ENCODE data around the gene THTPA. TPM values are rescaled to one million over a fixed set of nuclear protein-coding genes. Genes with fewer than 3 reads are reported as not detected.
A peak's percentile ranks its signal among the peaks of the same experiment; 100 is the strongest.

The THTPA gene
- total and polyA plus RNA-seq, 2 of the 13 experiments (the other 11 are each of a cell fraction or from before 2014, with no cell fraction given): 7.4 to 8.7 TPM

- Histone ChIP-seq H3K27me3 (ENCODE audit: control insufficient read depth in 1 of 2, insufficient read depth in 2 of 2, low read length in 2 of 2) (peaks cover 2 to 8% of the 10 kb centered on the region in 2 experiments; a peak in 2 of 5 replicates), H3K4me1 (ENCODE audit: insufficient read depth, low read length) (peaks cover 53% of the 10 kb centered on the region), H3K4me2 (ENCODE audit: low read depth, low read length) (peak overlapping the region; percentile 76), H2AFZ (ENCODE audit: low read length) (peak overlapping the region; percentile 11), H3K27ac (ENCODE audit: extremely low read length, insufficient read depth, low read length) (no peak overlapping the region), H4K20me1 (ENCODE audit: insufficient read depth, low read length) (no peaks in the 10 kb centered on the region), H3K9ac (ENCODE audit: insufficient read depth, low read depth, low read length) (peak overlapping the region; percentile 9; the same call in 1 of the 2 replicates), H3K9me3 (ENCODE audit: low read length) (no peaks in the 10 kb centered on the region), H3K36me3 (replicated peaks in 1 of 2; ENCODE audit: control insufficient read depth in 1 of 2, insufficient read depth in 2 of 2, low read length in 2 of 2) (no peaks in the 10 kb centered on the region), H3K4me3 (replicated peaks in 1 of 3; ENCODE audit: insufficient read depth in 1 of 3, low read depth in 2 of 3, low read length in 3 of 3) (peak overlapping the region in 1 of 3 experiments; percentile 51; a peak in 1 of 6 replicates), H3K79me2 (ENCODE audit: insufficient read depth, low read length) (no peaks in the 10 kb centered on the region)
- no peak for ATAC-seq
- no peak for FAIRE-seq
- in situ Hi-C loops (cut with HindIII; ENCODE audit: extremely low pct_ligation_motif_present, low pct_unique_long_range_greater_than_20kb) (no loop called here), intact Hi-C loops (cut with micrococcal nuclease; ENCODE audit: unreplicated experiment) (no loop called here)
- DNase-seq (ENCODE audit: low spot score): no peak
- BruUV-seq (replicated peaks): no TSS peak
- WGBS (ENCODE audit: low lambda C conversion rate): 15% methylated on average over 4 of the region's 4 CpGs
- ChIA-PET POLR2A (interaction anchor here (1.0 to 6.5 kb wide), 12 partner anchors 9 to 251 kb away, joined by 5 to 113 read pairs (median 10); partner anchors contain the start of genes DHRS2, PABPN1 and THTPA), CTCF (ENCODE audit: low intra/inter-chr PET ratio, low total read pairs) (no interaction called here)
- TF ChIP-seq ATF7 (IDR thresholded peaks at IDR 0.05): 0 out of 2 replicates have a peak, but pooled peaks have one; percentile 2
- no peak for TF ChIP-seq ATF7 (CRISPR knock-in tag; IDR thresholded peaks at IDR 0.05)
- TF ChIP-seq GATAD2A (CRISPR knock-in tag; IDR thresholded peaks at IDR 0.05): peak; percentile 10; the same call in 1 of the 2 replicates
- no peak for TF ChIP-seq KLF13 (CRISPR knock-in tag; IDR thresholded peaks at IDR 0.05)
- TF ChIP-seq BATF2 (CRISPR knock-in tag; IDR thresholded peaks at IDR 0.05): no peak
- peak; percentile 43; the same call in 1 of the 2 replicates for TF ChIP-seq ZNF572 (CRISPR knock-in tag; IDR thresholded peaks at IDR 0.05)
- 0 out of 2 replicates have a peak, but pooled peaks have one; percentile 19 for TF ChIP-seq CEBPZ (IDR thresholded peaks at IDR 0.05; ENCODE audit: low read length)
- TF ChIP-seq HBP1 (CRISPR knock-in tag; IDR thresholded peaks at IDR 0.05; ENCODE audit: low read depth): 0 out of 2 replicates have a peak, but pooled peaks have one; percentile 60
- 0 out of 2 replicates have a peak, but pooled peaks have one; percentile 9 for TF ChIP-seq SP4 (CRISPR knock-in tag; IDR thresholded peaks at IDR 0.05)
- peak; percentile 27 for TF ChIP-seq IKZF4 (CRISPR knock-in tag; IDR thresholded peaks at IDR 0.05; ENCODE audit: borderline replicate concordance, low read depth, not compliant biosample characterization)
- peak; percentile 11; the same call in 1 of the 2 replicates for TF ChIP-seq FOXA1 (IDR thresholded peaks at IDR 0.05)
- TF ChIP-seq FOXA1 (CRISPR knock-in tag; IDR thresholded peaks at IDR 0.05): no peak
- 0 out of 2 replicates have a peak, but pooled peaks have one; percentile 25 for TF ChIP-seq PBX2 (CRISPR knock-in tag; IDR thresholded peaks at IDR 0.05)
- TF ChIP-seq ARNTL (CRISPR knock-in tag; IDR thresholded peaks at IDR 0.05): no peak
- 0 out of 2 replicates have a peak, but pooled peaks have one; percentile 54 for TF ChIP-seq GTF3A (CRISPR knock-in tag; conservative IDR thresholded peaks at IDR 0.05)
- peak; percentile 25; the same call in 1 of the 2 replicates for TF ChIP-seq FOXK2 (IDR thresholded peaks at IDR 0.05)
- TF ChIP-seq ZMYM4 (CRISPR knock-in tag; IDR thresholded peaks at IDR 0.05): 0 out of 2 replicates have a peak, but pooled peaks have one; percentile 32
- peak; percentile 41; the same call in 1 of the 2 replicates for TF ChIP-seq CREB1 (IDR thresholded peaks at IDR 0.05)
- TF ChIP-seq CREB1 (CRISPR knock-in tag; IDR thresholded peaks at IDR 0.05): no peak
- TF ChIP-seq NBN (conservative IDR thresholded peaks at IDR 0.05): 0 out of 2 replicates have a peak, but pooled peaks have one; percentile 60
- TF ChIP-seq, protein P1, sequence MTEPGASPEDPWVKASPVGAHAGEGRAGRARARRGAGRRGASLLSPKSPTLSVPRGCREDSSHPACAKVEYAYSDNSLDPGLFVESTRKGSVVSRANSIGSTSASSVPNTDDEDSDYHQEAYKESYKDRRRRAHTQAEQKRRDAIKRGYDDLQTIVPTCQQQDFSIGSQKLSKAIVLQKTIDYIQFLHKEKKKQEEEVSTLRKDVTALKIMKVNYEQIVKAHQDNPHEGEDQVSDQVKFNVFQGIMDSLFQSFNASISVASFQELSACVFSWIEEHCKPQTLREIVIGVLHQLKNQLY (CRISPR knock-in tag; IDR thresholded peaks at IDR 0.05): no peak
These were observed 16.4 kb downstream of the THTPA start for GRCh38 chr14:23572524-23572828.

Data from HepG2 (cell line).